ENCODE measurements around the gene TUBA1C. TPM values are rescaled to one million over a fixed set of nuclear protein-coding genes. Genes with fewer than 3 reads are reported as not detected.

Gene TUBA1C
- polyA plus RNA-seq, 1 experiment: 947 TPM

DNA sequence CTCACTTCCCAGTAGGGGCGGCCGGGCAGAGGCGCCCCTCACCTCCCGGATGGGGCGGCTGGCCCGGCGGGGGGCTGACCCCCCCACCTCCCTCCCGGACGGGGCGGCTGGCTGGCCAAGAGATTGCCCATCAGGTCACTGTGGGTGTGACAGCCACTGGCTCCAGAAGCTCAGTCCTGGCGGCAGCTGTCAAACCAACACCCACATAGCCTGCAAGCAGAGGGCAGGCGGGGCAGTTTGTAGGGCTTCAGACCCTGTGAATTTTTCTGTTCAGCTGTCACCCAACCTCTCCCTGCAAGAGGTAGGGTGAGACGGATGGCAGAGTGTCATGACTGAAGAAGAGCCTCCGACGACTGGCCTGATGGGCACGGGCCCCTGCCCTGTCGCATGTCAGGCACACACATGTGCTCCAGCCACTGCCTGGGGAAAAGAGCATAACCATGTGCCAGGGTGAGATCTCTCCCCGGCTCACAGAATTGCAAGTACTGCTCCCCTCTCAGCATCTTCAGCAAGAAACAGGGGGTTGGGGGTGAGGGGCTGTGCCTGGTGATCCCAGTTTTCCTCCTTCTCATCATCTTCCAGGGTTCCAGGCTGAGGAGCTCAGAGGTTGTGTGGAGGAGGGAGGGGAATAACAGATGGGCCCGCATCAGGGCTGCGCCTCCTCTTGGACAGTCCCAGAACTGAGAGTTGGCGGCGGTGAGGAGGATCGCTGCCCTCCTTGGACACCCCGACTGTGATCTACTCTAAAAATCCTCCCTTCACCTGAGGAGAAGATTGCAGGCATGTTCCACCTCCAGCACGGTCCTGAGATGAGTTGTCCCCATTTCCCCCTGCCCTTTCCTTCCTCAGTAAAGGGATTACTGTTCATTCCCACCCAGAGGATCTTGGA is 18.9 kb downstream of the TUBA1C start:
- CTCF ChIA-PET: interaction anchor here (0.6 to 3.1 kb wide), 4 partner anchors 48 to 313 kb away, joined by 3 to 13 read pairs (median 4); no protein-coding TSS in a partner anchor
- DNase-seq (ENCODE audit: low read depth, low spot score): no peak

DNA sequence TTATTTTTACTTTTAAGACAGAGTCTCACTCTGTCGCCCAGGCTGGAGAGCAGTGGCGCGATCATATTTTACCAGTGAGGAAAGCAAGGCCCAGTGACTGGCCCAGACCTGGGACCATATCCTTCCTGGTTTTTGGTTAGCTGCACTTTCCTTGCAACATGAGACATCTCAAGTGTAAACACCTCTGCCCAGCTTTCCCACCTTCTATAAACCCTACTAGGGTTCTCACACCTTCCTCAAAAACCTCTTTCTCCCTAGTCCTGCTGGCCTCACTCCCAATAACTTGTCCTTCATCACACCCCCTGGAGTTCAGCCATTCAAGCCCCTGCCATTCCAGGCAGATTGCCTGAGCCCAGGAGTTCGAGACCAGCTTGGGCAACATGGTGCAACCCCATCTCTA is 19.8 kb downstream of the TUBA1C start:
- no peak for DNase-seq (ENCODE audit: low read depth, low spot score)
- ChIA-PET POLR2A (no interaction called here), CTCF (interaction anchor here (0.7 to 3.1 kb wide), 3 partner anchors 47 to 73 kb away, joined by 3 to 13 read pairs (median 4); no protein-coding TSS in a partner anchor)
- Histone ChIP-seq H3K27ac (ENCODE audit: low read depth, low read length) (no peak overlapping the region), H3K4me3 (ENCODE audit: low read depth, low read length) (no peak overlapping the region), H3K9me3 (ENCODE audit: control insufficient read depth, insufficient read depth, low read length) (no peaks in the 10 kb centered on the region), H3K27me3 (ENCODE audit: control insufficient read depth, insufficient read depth, low read length) (peaks cover 14% of the 10 kb centered on the region)
- TF ChIP-seq, protein P1, sequence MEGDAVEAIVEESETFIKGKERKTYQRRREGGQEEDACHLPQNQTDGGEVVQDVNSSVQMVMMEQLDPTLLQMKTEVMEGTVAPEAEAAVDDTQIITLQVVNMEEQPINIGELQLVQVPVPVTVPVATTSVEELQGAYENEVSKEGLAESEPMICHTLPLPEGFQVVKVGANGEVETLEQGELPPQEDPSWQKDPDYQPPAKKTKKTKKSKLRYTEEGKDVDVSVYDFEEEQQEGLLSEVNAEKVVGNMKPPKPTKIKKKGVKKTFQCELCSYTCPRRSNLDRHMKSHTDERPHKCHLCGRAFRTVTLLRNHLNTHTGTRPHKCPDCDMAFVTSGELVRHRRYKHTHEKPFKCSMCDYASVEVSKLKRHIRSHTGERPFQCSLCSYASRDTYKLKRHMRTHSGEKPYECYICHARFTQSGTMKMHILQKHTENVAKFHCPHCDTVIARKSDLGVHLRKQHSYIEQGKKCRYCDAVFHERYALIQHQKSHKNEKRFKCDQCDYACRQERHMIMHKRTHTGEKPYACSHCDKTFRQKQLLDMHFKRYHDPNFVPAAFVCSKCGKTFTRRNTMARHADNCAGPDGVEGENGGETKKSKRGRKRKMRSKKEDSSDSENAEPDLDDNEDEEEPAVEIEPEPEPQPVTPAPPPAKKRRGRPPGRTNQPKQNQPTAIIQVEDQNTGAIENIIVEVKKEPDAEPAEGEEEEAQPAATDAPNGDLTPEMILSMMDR (IDR thresholded peaks at IDR 0.05; ENCODE audit: low read depth, low read length): no peak

More for the DNA sequence above, 18.9 kb downstream of the TUBA1C start:
- TF ChIP-seq, protein P1 (IDR thresholded peaks at IDR 0.05; ENCODE audit: low read depth, low read length): peak; percentile 17; the same call in 1 of the 2 replicates
- Histone ChIP-seq H3K27ac (ENCODE audit: low read depth, low read length) (no peak overlapping the region), H3K9me3 (ENCODE audit: control insufficient read depth, insufficient read depth, low read length) (no peaks in the 10 kb centered on the region), H3K27me3 (ENCODE audit: control insufficient read depth, insufficient read depth, low read length) (peaks cover 14% of the 10 kb centered on the region), H3K4me3 (ENCODE audit: low read depth, low read length) (no peak overlapping the region)
- POLR2A ChIA-PET: no interaction called here

DNA sequence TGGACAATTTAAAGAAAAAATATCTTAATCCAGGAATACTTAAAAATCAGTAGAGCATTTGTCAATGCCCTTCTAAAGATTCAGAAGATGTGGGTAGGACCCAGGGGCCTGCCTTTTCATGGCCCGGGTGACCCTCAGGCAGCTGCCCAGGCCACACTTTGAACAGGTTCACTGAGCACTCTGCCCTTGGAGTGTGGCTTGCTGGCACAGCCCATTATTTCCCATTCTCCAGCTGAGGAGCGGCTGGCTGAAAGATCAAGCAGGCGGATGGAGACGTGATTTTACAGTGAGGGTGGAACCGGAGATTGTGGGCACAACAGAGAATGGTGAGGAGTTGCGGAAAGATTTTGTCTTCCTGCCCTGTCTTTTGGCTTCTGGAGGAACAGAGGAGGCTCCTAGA is 23.0 kb downstream of the TUBA1C start:
- ChIA-PET CTCF (interaction anchor here (0.8 to 5.8 kb wide), 6 partner anchors 54 to 292 kb away, joined by 3 to 56 read pairs (median 6); no protein-coding TSS in a partner anchor), POLR2A (interaction anchor here (1.2 kb wide), 1 partner anchor 156 kb away, joined by 4 read pairs; the partner anchor contains the start of gene TUBA1B)
- Histone ChIP-seq H3K27me3 (ENCODE audit: control insufficient read depth, insufficient read depth, low read length) (peaks cover 16% of the 10 kb centered on the region), H3K9me3 (ENCODE audit: control insufficient read depth, insufficient read depth, low read length) (no peaks in the 10 kb centered on the region), H3K4me3 (ENCODE audit: low read depth, low read length) (no peak overlapping the region), H3K27ac (ENCODE audit: low read depth, low read length) (no peak overlapping the region)
- no peak for DNase-seq (ENCODE audit: low read depth, low spot score)
- TF ChIP-seq, protein P1 (IDR thresholded peaks at IDR 0.05; ENCODE audit: low read depth, low read length): no peak

DNA sequence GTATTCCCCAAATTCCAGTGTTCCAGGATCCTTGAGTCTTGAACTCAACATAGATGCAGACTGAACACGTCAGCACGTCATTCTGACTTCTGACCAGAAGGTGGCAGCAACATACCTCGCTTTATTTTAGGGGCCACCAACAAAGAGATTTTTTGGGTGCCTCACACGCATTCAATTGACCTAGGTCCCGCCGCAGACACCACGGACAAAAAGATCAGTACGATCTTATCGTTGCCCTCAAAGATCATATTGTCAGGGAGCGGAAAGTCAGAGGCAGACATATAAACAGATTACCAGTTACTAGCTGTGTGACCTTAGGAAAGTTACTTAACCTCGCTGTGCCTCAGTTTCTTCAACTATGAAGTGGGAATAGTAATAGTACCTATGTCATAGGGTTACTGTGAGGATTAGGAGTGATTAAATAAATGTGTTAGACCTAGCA is 23.6 kb downstream of the TUBA1C start:
- Histone ChIP-seq H3K4me3 (ENCODE audit: low read depth, low read length) (no peak overlapping the region), H3K9me3 (ENCODE audit: control insufficient read depth, insufficient read depth, low read length) (no peaks in the 10 kb centered on the region), H3K27me3 (ENCODE audit: control insufficient read depth, insufficient read depth, low read length) (peaks cover 16% of the 10 kb centered on the region), H3K27ac (ENCODE audit: low read depth, low read length) (no peak overlapping the region)
- ChIA-PET CTCF (interaction anchor here (0.7 to 5.8 kb wide), 17 partner anchors 9 to 294 kb away, joined by 3 to 56 read pairs (median 4); no protein-coding TSS in a partner anchor), POLR2A (interaction anchor here (1.2 kb wide), 1 partner anchor 157 kb away, joined by 4 read pairs; the partner anchor contains the start of gene TUBA1B)
- TF ChIP-seq, protein P1 (IDR thresholded peaks at IDR 0.05; ENCODE audit: low read depth, low read length): peak; percentile 79
- DNase-seq (ENCODE audit: low read depth, low spot score): no peak
